Thoracic aorta (tissue), 2 donors: ENCODE results near the gene OSBPL1A. TPM values are rescaled to one million over a fixed set of nuclear protein-coding genes. Genes with fewer than 3 reads are reported as not detected.

Experiments used
- ATAC-seq: fragments of 150-250 bp; one replicate; pipeline ENCODE4 v1.8.0; 2017; ENCODE audit warnings: low read depth; ENCODE audit not compliant: insufficient number of reproducible peaks, low FRiP score
- DNase-seq: peaks from one replicate; pipeline ENCODE4 v3.0.0-alpha.2; 2020; ENCODE audit warnings: low spot score
- H3K27ac ChIP-seq, 2 donors: fragments of 200-600 bp; sonication (generic); 1 replicate in 1 of 2; 2 replicates in 1 of 2; pipeline ENCODE4 v1.5.1; 2016; ENCODE audit warnings: mild to moderate bottlenecking in 2 of 2, moderate library complexity in 2 of 2
- H3K27me3 ChIP-seq: fragments of 200-600 bp; sonication (generic); replicated peaks from 2 replicates; pipeline ENCODE4 v1.6.0; 2016; ENCODE audit warnings: mild to moderate bottlenecking; ENCODE audit not compliant: insufficient read depth
- H3K36me3 ChIP-seq: fragments of 200-600 bp; sonication (generic); one replicate; pipeline ENCODE4 v1.5.1; 2016
- H3K4me1 ChIP-seq, 2 donors: fragments of 200-600 bp; sonication (generic); 1 replicate in 1 of 2; 2 replicates in 1 of 2; pipeline versions ENCODE4 v1.5.1 to v1.6.0; 2016; ENCODE audit warnings: low read depth in 2 of 2, mild to moderate bottlenecking in 1 of 2; ENCODE audit not compliant: control insufficient read depth in 1 of 2
- H3K4me3 ChIP-seq: fragments of 200-600 bp; sonication (generic); 2 replicates; pipeline ENCODE4 v1.5.1; 2016; ENCODE audit warnings: mild to moderate bottlenecking
- H3K9me3 ChIP-seq: fragments of 200-600 bp; sonication (generic); 2 replicates; pipeline ENCODE4 v1.5.1; 2016
- total RNA-seq, 2 donors: library from RNA; depleted of rRNA; stranded (reverse); fragments of >200 nt; gene quantifications; one replicate each; pipeline versions ENCODE4 v1.1.0 to v1.2.3, GENCODE V29; 2016
- TF ChIP-seq, protein P1 (sequence below): fragments of 200-600 bp; sonication (generic); IDR thresholded peaks from one replicate; pipeline ENCODE4 v1.5.1; 2019; ENCODE audit warnings: antibody characterized with exemption

The OSBPL1A gene
- total RNA-seq, 2 donors from 2014 or later, result 35.1 to 53.7 TPM

- DNase-seq (no peak), ATAC-seq (no peak)
- TF ChIP-seq, protein P1, sequence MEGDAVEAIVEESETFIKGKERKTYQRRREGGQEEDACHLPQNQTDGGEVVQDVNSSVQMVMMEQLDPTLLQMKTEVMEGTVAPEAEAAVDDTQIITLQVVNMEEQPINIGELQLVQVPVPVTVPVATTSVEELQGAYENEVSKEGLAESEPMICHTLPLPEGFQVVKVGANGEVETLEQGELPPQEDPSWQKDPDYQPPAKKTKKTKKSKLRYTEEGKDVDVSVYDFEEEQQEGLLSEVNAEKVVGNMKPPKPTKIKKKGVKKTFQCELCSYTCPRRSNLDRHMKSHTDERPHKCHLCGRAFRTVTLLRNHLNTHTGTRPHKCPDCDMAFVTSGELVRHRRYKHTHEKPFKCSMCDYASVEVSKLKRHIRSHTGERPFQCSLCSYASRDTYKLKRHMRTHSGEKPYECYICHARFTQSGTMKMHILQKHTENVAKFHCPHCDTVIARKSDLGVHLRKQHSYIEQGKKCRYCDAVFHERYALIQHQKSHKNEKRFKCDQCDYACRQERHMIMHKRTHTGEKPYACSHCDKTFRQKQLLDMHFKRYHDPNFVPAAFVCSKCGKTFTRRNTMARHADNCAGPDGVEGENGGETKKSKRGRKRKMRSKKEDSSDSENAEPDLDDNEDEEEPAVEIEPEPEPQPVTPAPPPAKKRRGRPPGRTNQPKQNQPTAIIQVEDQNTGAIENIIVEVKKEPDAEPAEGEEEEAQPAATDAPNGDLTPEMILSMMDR, result no peak
These were observed 3.0 kb upstream of the OSBPL1A start for GRCh38 chr18:24400587-24400986.

DNA sequence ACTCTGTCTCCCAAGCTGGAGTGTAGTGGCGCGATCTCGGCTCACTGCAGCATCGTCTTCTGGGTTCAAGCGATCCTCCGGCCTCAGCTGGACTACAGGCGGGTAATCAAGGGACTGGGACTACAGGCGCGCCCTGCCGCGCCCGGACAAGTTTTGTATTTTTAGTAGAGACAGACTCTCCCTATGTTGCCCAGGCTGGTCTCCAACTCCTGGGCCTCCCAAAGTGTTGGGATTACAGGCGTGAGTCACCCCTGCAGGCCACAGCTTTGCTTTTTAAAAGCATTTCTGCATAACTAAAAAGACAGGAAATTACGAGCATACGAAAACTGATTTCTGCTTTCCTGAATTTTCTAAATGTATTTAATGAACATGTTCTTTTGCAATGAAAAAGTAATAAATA, 916 bp upstream of the OSBPL1A start:
- no peak overlapping the region for H3K27ac ChIP-seq
- peaks cover 0 to 12% of the 10 kb centered on the region in 2 donors for H3K4me1 ChIP-seq
- H3K36me3 ChIP-seq, result no peaks in the 10 kb centered on the region
- ATAC-seq, result no peak
- no peaks in the 10 kb centered on the region for H3K27me3 ChIP-seq
- no peak for DNase-seq
- H3K9me3 ChIP-seq, result no peaks in the 10 kb centered on the region
- peak overlapping the region; percentile 85 for H3K4me3 ChIP-seq
- TF ChIP-seq, protein P1, result no peak

More at GRCh38 chr18:24400587-24400986, 3.0 kb upstream of the OSBPL1A start:
- H3K27me3 ChIP-seq, result no peaks in the 10 kb centered on the region
- H3K4me3 ChIP-seq, result no peak overlapping the region
- no peak overlapping the region for H3K27ac ChIP-seq
- no peaks in the 10 kb centered on the region for H3K9me3 ChIP-seq
- peaks cover 0 to 12% of the 10 kb centered on the region in 2 donors for H3K4me1 ChIP-seq
- no peaks in the 10 kb centered on the region for H3K36me3 ChIP-seq

DNA sequence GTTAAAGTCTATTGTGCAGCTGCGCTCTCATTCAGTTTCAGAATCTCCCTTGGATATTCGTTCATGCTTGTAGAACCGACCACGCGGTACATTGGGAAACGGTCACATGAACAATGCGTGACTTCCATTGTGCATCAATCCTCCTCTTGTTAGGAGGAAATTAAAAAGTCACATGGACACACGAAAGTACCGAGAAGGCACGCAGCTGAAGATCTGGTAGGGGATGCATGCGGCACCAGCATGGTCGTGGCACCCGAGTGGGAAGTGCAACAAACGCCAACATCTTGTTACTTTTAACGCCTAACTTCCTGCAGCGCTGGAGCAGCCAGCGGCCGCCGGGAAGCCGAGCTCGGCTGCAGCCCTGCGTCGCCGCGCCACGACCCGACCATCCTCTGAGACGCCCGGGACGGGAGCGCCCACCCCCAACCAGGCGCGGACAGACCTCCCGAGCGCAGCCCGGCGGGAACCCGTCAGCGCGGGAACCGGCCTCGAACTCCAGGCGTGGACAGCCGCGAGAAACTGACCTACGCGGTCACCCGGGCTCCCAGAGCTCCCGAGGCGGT, 412 bp downstream of the OSBPL1A start:
- peak overlapping the region; percentile 74 to 76 for H3K27ac ChIP-seq
- peak; percentile 7 for DNase-seq
- no peaks in the 10 kb centered on the region for H3K36me3 ChIP-seq
- peak; percentile 59 for ATAC-seq
- H3K27me3 ChIP-seq, result no peaks in the 10 kb centered on the region
- peaks cover 0 to 12% of the 10 kb centered on the region in 2 donors for H3K4me1 ChIP-seq
- TF ChIP-seq, protein P1, result no peak
- peak overlapping the region; percentile 85 for H3K4me3 ChIP-seq
- no peaks in the 10 kb centered on the region for H3K9me3 ChIP-seq

- DNase-seq (no peak), ATAC-seq (no peak)
- Histone ChIP-seq H3K36me3 (no peaks in the 10 kb centered on the region), H3K27me3 (no peaks in the 10 kb centered on the region), H3K4me3 (no peak overlapping the region), H3K27ac (no peak overlapping the region), H3K4me1 (peaks cover 0 to 12% of the 10 kb centered on the region in 2 donors), H3K9me3 (no peaks in the 10 kb centered on the region)
- TF ChIP-seq, protein P1, result no peak
These were observed 1.5 kb downstream of the OSBPL1A start for GRCh38 chr18:24396082-24396633.

- H3K9me3 ChIP-seq, result no peaks in the 10 kb centered on the region
- H3K4me3 ChIP-seq, result no peak overlapping the region
- H3K27ac ChIP-seq, result no peak overlapping the region
- no peak for ATAC-seq
- no peaks in the 10 kb centered on the region for H3K36me3 ChIP-seq
- no peak for DNase-seq
- peaks cover 0 to 12% of the 10 kb centered on the region in 2 donors for H3K4me1 ChIP-seq
- no peaks in the 10 kb centered on the region for H3K27me3 ChIP-seq
- TF ChIP-seq, protein P1, result no peak
These were observed 2.4 kb downstream of the OSBPL1A start for GRCh38 chr18:24395049-24395795.
